NCI-H510A treated with DMSO at 0.1 percent for 48 hours (cell line): ENCODE measurements around the gene NSFL1C.
"Not testable (repeated sequence)": the region's sequence is repeated elsewhere in the genome, so short reads cannot be mapped to it uniquely, and the experiment has no call there.

ENCODE experiments used
- DNase-seq: peaks from one replicate; lab custom pipeline; 2025; lab: John Stamatoyannopoulos, UW

NSFL1C gene

GRCh38 chr20:1466211-1467081 is at the start of gene NSFL1C:
NSFL1C (minus strand) TSS chr20:1466849; CDS start chr20:1466824, 25 bp downstream.
- DNase-seq: peak; percentile 91

GRCh38 chr20:1513801-1514200 is 47.2 kb upstream of the NSFL1C start:
- no peak for DNase-seq

- DNase-seq: no peak
These were observed 42.6 kb upstream of the NSFL1C start for GRCh38 chr20:1509237-1509636.

- DNase-seq: no peak
These were observed 41.9 kb upstream of the NSFL1C start for GRCh38 chr20:1508574-1508973.

- DNase-seq: no peak
These were observed 40.6 kb upstream of the NSFL1C start for GRCh38 chr20:1507276-1507675.

- no peak for DNase-seq
These were observed 39.2 kb upstream of the NSFL1C start for GRCh38 chr20:1505871-1506270.

- DNase-seq: no peak
These were observed 38.7 kb upstream of the NSFL1C start for GRCh38 chr20:1505361-1505760.

- peak; percentile 77 for DNase-seq
These were observed 37.0 kb upstream of the NSFL1C start for GRCh38 chr20:1503564-1504227.

- no peak for DNase-seq
These were observed 33.8 kb upstream of the NSFL1C start for GRCh38 chr20:1500496-1500895.

- no peak for DNase-seq
These were observed 33.1 kb upstream of the NSFL1C start for GRCh38 chr20:1499528-1500420.

- not testable (repeated sequence) for DNase-seq
These were observed 30.7 kb upstream of the NSFL1C start for GRCh38 chr20:1497371-1497770.

- DNase-seq: no peak
These were observed 30.3 kb upstream of the NSFL1C start for GRCh38 chr20:1496930-1497329.

- no peak for DNase-seq
These were observed 27.8 kb upstream of the NSFL1C start for GRCh38 chr20:1494436-1494835.

- DNase-seq: no peak
These were observed 26.9 kb upstream of the NSFL1C start for GRCh38 chr20:1493536-1493935.

- DNase-seq: no peak
These were observed 25.4 kb upstream of the NSFL1C start for GRCh38 chr20:1491860-1492642.

- DNase-seq: no peak
These were observed 24.7 kb upstream of the NSFL1C start, which contains the start of gene SIRPB2 for GRCh38 chr20:1491281-1491840. SIRPB2 (minus strand) TSS chr20:1491420; CDS start chr20:1491359, 61 bp downstream.

GRCh38 chr20:1490643-1491195 is 24.1 kb upstream of the NSFL1C start:
- no peak for DNase-seq

- DNase-seq: no peak
These were observed 23.3 kb upstream of the NSFL1C start for GRCh38 chr20:1489764-1490436.

- no peak for DNase-seq
These were observed 22.7 kb upstream of the NSFL1C start for GRCh38 chr20:1489325-1489724.

GRCh38 chr20:1486566-1486965 is 19.9 kb upstream of the NSFL1C start:
- no peak for DNase-seq
